Endothelial cell of umbilical vein (primary cell): Measurements from ENCODE around the gene COL4A2.

Experiments used
- CTCF ChIP-seq, 2 donors: IDR thresholded peaks; 1 replicate in 1 of 2; 2 replicates in 1 of 2; pipeline ENCODE4 v1.5.1; 2011; ENCODE audit warnings: low read length in 2 of 2, mild to moderate bottlenecking in 2 of 2, moderate library complexity in 2 of 2, control low read depth in 1 of 2, inconsistent platforms in 1 of 2, low read depth in 1 of 2; ENCODE audit not compliant: insufficient read depth in 1 of 2; ENCODE audit errors: extremely low read depth in 1 of 2
- EZH2 ChIP-seq: IDR thresholded peaks from 2 replicates; pipeline ENCODE4 v1.6.1; 2012; ENCODE audit warnings: borderline replicate concordance, low read depth, mild to moderate bottlenecking, moderate library complexity, low read length, inconsistent platforms; ENCODE audit not compliant: severe bottlenecking
- GATA2 ChIP-seq: IDR thresholded peaks from 2 replicates; pipeline ENCODE4 v1.7.0; 2011; ENCODE audit warnings: low read depth, mild to moderate bottlenecking, moderate library complexity, mixed read lengths, low read length; ENCODE audit not compliant: insufficient read length, insufficient read depth
- JUN ChIP-seq: IDR thresholded peaks from 2 replicates; pipeline ENCODE4 v1.6.1; 2011; ENCODE audit warnings: borderline replicate concordance, low read depth; ENCODE audit not compliant: insufficient read length, insufficient read depth
- MAX ChIP-seq: IDR thresholded peaks from 2 replicates; pipeline ENCODE4 v1.6.1; 2011; ENCODE audit not compliant: insufficient read depth, insufficient read length
- POLR2A ChIP-seq: IDR thresholded peaks from 2 replicates; pipeline ENCODE4 v1.6.1; 2012; ENCODE audit warnings: low read depth, mild to moderate bottlenecking, control low read depth, low read length
- POLR2AphosphoS5 ChIP-seq: IDR thresholded peaks from 2 replicates; pipeline ENCODE4 v1.6.1; 2012; ENCODE audit warnings: low read depth, mild to moderate bottlenecking, control low read depth, low read length, moderate library complexity; ENCODE audit not compliant: insufficient read depth

- TF ChIP-seq CTCF (IDR thresholded peaks at IDR 0.05; ENCODE audit: extremely low read depth in 1 of 2, insufficient read depth in 1 of 2, low read depth in 1 of 2, low read length in 2 of 2), result peak in 1 of 2 donors; percentile 5
- TF ChIP-seq MAX, result no peak
- no peak for TF ChIP-seq JUN
- TF ChIP-seq GATA2, result no peak
- no peak for TF ChIP-seq POLR2A
- no peak for TF ChIP-seq POLR2AphosphoS5
- TF ChIP-seq EZH2, result no peak
Measured at GRCh38 chr13:110274687-110275086, 32.4 kb upstream of the COL4A2 start.
